NCI-H345 treated with DMSO at 0.1 percent for 48 hours (cell line): ENCODE results near the gene AGPAT2.
A peak's percentile ranks its signal among the peaks of the same experiment; 100 is the strongest.

Experiments
- DNase-seq: peaks from one replicate; lab custom pipeline; 2025; ENCODE audit not compliant: unreplicated experiment; lab: John Stamatoyannopoulos, UW

AGPAT2 gene

DNA sequence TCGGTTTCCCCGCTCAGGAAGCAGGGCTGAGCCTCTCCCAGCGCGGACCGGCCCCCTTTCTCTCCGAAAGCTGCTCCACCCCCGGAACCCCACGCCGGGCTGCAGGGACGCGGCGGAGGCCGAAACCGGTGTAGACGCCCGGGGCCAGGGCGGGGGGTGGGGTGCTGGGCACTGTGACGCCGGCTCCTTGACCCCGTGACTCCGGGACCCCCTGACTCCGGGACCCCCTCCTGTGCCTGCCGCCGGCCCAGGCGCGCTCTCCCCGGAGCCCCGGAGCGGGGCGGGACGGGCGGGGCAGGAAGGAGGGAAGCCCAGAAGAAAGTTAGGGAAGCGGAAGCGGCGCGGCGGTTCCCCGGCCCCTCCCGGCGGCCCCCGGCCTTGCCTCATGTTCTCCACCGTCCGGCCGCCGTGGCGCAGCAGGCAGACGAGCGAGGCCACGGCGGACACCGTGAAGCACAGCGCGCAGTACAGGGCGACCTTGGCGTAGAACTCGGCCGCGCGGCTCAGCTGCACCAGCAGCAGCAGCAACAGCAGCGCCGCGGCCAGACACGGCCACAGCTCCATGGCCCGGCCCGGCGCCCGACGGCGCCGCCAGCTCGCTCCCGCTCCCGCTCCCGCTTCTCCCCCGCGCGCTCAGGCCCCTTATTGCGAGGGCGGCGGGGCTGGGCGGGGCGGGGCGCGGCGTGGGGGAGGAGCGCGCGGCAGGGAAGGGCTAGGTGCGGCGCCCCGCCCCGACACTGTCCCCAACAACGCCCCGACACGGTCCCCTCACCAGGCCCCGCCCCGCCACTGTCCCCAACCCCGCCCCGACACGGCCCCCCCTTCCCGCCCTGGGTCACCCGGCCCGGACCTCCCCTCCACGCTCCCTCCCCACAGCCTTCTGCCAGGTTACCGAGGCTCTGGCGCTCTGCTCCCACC is at the start of gene AGPAT2:
AGPAT2 (minus strand) TSS at position 664 of the 918 bp plus-strand sequence; CDS start at position 564, 100 bp downstream.
- DNase-seq: peak; percentile 36

DNA sequence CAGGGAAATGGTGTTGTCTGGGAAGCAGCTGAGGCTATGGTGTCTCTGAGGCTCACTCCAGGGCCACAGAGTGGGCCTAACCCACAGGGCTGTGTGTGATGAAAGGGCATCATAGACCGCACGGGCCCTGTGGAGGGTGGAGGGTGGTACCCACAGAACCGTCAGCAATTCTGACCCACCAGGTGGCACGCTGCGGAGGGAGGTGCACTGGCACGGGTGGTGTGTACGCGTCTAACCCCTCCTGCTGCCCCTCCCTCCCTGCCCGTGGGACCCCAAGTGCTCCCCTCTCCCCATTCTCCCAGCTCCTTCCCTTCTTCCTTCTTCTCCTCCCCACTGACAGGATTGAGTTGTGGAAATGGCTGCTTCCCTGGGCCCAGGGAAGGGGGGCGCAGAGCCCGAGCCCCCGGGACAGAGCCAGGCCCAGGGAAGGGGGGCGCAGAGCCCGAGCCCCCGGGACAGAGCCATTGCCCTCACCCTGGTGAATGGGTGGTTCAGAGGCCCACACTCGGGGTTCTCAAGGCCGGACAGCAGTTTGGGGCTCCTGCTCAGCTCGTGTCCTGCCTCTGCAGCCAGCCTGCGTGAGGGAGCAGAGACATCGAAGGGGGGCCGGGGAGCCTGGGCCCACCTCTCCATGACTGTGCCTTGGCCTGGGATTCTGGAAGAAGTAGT is 48.7 kb upstream of the AGPAT2 start:
- DNase-seq: no peak

DNA sequence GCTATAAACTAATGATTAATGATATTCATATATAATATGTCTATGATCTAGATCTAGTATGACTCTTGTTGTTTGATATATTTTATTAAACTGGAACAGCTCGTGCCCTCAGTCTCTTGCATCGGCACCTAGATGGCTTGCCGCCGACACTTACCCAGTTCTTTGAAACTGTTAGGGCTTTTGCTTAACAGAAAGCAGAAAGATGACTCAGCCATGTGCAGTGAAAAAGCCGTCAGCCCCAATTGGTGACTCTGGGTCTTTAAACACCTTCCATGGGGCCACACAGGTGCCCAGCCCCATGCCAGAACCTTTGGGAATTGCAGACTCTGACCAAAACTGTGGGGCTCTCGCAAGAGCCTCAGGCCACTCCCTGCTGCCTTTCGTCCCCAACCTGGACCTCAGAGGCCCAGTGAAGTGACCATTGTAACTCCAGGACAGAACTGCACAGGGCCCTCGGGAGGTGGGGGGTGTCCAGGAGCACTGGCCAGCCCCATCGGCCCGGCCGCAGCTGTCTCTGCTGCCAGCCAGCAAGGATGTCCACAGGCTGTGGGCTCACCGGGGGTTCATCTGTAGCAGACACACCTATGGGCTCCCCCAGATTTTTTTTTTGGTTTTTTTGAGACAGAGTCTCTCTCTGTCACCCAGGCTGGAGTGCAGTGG is 47.7 kb upstream of the AGPAT2 start:
- no peak for DNase-seq

DNA sequence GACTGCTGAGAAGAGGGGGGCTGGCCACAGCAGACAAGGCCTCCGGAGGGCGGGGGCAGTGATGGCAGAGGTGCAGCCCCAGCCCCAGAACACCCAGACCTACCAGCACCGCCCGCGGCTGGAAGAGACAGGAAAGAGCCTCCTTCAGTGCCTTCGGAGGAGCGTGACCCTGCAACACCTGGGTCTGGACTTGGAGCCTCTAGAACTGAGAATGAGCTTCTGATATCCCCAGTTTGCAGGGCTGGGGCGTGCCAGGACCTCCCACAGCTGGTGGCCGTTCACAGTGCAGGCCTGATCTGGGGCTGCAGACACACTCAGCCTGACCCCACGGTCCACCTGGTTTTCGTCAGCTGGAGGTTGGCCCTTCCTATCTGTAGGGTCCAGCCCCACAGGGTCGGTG is 46.4 kb upstream of the AGPAT2 start:
- DNase-seq: no peak

DNA sequence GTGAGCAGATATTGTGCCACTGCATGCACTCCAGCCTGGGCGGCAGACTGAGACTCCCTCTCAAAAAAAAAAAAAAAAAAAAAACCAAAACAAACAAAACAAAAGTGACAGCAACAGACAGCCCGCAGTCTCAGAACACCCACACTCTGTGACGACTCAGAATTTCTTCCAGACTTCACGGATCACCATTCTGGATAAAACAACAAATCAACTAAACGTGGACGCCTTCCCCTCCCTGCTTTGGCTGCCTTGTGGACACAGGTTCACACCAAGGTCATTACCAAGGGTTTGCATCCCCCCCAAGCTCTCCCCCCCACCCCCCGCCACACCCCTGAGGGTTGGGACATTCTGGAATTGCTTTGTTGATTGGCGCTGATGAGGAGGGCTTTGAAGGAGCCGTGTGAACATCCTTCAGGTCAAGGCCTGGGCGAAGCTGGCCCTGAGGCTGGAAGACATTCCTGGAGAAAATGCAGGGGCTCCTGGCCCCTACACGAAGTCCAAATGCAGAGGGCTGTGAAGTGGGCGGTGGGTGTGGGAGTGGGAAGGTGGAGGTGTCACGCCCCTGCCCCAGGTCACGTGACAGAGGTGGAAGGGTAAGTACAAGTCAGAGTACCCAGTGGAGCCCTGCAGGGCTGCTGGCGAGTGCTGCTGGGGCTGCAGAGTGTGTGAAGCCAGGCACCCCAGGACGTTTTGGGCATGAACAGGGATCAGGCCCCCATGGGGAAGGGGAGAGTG is 45.4 kb upstream of the AGPAT2 start:
- no peak for DNase-seq

DNA sequence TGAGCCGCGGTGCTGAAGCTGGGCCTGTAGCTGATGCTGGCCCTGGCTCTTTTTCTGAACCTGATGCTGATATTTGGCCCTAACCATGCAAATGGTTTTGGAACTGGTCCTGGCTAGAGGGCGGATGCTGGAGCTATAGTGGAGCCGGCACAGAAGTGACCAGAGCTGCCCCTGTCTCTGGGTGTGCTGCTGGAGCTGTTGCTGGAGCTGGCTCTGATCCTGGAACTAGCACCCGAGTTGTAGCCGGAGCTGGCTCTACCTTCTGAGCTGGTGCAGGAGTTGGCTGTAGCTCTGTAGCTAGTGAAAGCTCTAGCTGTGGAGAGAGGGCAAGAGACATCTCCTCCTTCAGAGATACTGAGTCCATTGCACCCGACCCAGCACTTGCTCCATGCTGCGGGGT is 42.7 kb upstream of the AGPAT2 start:
- no peak for DNase-seq

DNA sequence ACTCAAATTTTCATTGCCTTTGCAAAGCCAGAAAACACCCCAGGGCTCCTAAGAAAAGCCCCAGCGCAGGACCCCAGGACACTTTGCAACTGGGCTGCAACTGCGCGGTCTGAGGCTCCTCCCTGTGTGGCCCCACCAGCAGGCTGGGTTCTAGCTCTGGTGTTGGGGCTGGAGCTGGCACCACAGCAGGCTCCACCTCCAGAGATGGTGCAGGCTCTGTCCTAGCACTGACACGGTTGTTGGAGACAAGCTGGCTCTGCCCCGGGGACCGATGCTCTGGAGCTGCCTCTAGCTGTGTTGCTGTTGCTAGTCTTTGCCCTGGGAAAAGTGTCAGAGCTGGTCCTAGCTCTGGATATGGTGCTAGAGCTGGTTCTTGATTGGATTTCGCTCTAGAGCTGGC is 41.9 kb upstream of the AGPAT2 start:
- DNase-seq: no peak

DNA sequence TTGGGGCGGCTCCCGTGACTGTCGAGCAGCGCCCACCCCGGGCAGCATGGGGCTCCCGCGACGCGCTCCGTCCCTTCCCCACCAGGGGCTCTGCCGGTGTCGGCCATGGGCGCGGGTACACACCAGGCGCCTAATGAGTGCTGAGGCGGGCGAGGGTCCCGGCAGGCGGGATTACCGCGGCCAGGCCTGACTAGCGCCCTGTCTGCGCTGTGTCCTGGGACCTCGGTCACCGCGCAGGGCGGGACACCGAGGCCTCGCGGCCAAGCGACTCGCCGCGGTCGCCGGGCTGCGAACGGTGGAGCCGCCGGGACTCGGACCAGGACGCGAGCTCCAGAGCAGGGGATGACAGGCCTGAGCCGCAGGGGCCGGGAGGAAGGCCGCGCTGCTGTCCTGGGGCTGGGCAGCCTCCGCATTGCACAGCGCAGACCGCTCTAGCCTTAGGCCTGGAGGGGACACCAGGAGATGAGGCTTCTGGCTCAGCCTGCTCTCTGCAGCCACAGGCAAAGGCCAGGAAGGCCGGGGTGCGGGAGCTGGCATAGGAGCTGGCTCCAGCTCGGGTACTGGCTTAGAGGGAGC is 41.4 kb upstream of the AGPAT2 start:
- DNase-seq: no peak

DNA sequence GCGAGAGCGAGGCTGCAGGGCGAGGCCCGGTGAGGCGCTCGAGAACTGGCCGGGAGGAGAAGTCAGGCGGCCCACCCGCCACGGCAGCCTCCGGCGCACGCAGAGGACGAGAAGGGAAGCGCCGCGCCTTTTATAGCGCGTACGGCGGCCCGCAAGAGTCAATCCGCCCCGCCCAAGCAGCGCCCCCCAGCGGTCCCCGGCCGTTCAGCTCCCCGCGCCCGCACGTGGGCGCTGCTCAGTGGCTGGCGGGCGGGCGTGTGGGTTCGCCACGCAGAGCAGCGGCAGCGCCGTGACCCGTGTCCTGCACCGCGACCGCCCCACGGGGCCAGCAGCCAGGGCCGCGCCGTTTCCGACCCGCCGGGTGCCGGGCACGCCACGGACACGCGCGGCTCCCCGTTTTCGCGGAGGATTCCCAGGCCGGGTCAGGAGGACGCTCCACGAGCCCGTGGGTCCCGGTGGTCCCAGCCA is 40.9 kb upstream of the AGPAT2 start:
- DNase-seq: peak; percentile 66

DNA sequence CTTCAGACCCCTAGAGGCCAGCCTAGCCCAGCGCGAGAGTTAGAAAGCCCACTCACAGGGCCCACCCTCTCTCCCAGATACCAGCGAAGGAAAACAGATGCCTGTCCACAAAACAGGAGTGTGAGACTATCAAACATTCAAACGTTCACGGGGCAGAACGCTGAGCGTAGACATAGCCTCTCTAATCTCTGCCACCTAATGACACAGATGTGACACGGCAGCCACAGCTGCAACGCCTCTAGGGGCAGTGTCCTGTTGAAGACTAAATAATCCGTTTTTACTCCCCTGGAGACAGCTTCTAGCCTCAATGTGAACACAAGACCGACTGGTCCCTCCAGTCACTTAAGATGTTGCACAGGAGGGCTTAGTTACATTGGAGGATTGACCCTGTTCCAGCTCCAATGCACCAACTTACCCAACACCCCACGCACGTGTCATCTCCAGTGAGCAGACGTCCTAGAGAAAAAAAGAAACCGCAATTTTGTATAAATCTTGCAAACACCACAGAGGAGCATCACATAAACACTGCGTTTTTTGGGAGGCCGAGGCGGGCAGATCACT is 39.5 kb upstream of the AGPAT2 start:
- DNase-seq: no peak

DNA sequence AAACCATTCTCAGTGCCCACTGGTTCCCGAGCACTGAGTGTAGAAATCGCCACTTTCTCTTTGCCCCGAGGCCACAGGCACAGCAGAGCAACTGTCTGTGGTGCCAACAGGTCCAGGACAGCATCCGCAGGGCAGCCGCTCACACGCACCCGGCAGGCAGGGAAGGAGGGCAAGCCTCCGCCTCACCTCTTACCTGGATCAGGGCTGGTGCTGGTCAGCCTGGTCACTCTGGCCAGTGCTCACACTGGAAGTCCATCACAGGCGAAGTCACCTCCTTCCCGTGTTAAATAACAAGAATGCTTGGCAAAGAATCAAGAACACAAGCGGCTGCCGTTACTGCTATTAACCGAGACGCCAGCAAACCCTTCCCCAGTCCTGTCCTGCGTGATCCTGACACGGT is 38.9 kb upstream of the AGPAT2 start:
- no peak for DNase-seq

DNA sequence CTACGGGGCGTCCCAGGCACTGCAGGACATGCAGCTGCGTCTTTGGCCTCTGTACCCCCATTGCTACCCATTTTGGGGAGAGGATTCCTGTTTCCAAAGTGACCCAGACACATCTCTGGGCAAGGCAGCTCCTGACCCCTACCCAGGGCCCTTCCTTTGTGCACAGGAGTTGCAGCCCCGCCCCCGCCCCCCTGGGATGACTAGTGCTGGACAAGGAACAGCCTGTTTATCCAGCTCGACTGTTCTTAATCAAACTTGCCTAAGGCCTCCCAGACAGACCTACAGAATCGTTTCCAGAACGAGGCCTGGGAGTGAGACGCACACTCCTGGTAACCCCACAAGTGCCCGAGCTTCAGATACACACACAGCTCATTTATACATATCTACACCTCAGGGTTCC is 38.4 kb upstream of the AGPAT2 start:
- DNase-seq: no peak

DNA sequence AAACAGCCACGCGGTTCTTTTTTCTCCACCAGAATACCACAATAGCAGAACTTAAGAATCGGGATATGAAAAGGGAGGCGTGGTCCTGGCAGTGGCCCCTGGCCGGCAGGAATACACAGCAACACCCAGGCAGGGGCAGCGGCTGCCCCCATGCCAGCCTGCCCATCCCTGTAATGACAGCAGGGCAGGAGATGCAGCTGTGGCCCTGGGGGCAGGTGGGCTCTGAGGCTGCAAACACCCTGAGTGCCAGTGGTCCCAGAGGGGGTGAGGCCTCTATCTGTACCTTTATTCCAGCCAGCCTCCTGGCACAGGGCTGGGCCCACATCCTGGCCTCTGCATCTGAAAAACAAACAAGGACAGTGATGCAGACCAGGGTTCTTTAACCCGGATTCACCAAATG is 37.5 kb upstream of the AGPAT2 start:
- no peak for DNase-seq

DNA sequence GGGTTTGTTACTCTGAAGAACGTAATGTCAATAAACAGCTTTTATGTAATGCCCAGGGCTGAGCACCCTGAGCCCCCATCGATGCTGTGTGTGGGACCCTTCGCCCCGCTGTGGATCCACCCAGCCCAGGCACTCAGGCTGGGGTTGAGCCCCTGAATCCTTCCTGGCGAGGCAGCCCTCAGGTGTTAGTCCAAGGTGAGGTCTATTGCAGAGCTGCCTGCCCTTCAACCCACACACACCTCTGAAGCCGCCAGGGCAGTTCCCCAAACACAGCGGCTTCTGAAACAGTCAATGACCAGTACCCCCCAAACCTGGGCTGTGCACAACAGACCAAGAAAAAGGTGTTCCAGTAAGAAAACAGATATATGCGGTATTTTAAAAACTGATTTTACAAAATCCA is 36.7 kb upstream of the AGPAT2 start:
- DNase-seq: no peak

DNA sequence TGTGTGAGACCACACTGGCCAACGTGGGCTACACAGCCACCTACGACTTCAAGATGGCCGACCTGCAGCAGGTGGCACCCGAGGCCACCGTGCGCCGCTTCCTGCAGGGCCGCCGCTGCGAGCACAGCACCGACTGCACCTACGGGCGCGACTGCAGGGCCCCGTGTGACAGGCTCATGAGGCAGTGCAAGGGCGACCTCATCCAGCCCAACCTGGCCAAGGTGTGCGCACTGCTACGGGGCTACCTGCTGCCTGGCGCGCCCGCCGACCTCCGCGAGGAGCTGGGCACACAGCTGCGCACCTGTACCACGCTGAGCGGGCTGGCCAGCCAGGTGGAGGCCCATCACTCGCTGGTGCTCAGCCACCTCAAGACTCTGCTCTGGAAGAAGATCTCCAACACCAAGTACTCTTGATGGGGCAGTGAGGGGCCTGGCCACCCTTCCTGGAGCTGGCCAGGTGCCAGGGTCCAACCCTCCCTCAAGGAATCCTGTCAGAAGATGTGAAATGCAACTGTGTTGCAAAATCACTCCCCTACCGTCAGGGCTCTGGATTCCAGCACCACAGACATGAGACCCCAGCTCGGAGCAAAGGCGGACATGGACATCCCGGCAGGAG is 36.2 kb upstream of the AGPAT2 start:
- no peak for DNase-seq

DNA sequence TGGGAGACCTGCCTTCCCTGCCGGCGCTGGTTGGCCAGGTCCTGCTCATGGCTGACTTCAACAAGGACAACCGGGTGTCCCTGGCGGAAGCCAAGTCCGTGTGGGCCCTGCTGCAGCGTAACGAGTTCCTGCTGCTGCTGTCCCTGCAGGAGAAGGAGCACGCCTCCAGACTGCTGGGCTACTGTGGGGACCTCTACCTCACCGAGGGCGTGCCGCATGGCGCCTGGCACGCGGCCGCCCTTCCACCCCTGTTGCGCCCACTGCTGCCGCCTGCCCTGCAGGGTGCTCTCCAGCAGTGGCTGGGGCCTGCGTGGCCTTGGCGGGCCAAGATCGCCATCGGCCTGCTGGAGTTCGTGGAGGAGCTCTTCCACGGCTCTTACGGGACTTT is 35.7 kb upstream of the AGPAT2 start:
- no peak for DNase-seq

DNA sequence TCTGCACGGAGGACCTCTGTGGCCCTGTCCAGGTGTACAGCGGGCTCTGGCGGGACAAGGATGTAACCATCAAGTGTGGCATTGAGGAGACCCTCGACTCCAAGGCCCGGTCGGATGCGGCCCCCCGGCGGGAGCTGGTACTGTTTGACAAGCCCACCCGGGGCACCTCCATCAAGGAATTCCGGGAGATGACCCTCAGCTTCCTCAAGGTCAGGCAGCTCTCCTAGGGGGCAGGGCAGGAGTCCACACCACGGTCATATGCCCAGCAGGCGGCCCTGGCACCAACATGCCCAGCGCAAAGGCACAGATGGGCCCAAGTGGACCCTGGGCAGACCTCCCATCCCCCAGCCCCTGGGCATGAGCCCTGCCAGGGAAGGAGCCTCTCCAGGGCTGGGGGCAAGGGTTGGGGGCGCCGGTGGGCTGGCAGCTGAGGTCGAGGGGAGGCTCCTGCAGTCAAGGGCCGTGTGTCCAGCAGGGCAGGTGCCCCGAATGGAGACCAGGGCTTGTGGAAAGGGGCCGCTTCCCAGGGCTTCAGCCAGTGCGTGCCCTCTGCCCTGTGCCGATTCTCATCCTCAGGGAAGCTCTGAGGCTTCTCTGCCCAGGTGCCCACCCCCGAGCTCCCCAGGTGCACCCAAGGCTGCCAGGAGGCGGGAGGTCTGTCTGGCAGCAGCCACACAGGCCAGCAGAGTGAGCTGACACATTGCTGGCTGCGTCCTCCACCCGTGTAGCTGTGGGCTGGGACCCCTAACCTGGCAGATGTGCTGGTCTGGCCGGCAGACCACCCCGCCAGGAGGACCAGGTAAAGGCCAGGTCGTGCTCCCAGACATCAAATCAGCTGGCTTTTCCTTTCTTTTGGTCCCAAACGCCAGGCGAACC is 35.1 kb upstream of the AGPAT2 start:
- DNase-seq: no peak

DNA sequence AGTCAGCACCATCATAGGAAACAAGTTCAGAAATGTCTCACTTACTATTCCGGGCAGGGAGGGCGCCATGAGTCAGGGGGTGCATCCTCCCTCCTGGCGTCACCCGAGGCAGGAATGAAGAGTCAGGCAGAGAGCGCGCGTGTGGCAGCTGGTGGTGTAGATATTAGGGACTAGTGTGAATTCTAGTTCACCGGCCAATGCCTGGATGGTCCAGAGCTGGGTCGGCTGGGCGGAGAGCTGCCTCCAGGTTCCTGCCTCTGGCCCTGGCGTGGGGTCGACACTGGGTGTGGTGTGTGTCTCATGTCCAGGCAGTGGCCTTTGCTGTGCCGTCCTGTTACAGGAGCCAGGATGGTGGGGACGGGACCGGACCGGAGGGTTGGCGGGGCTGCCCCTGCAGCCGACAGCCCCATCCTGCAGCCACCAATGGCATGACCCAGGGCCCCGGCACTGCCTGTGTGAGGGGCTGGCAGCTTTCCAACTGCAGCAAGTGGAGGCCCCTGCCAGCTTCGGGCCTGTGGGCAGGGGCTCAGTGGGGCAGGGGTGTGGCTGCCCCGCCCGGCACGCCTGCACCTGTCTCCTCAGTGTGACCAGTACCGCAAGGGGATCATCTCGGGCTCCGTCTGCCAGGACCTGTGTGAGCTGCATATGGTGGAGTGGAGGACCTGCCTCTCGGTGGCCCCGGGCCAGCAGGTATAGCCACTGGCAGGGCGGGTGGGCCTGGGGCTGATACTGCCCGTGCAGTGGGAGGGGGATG is 34.3 kb upstream of the AGPAT2 start:
- no peak for DNase-seq
